ENCODE results near the gene CDK5RAP2.

GRCh38 chr9:120392711-120393110 is 187.3 kb downstream of the CDK5RAP2 start:
- TF ChIP-seq POLR2A (IDR thresholded peaks at IDR 0.05; ENCODE audit: extremely low read depth, insufficient read length) (no peak), MAX (IDR thresholded peaks at IDR 0.05; ENCODE audit: low read depth, low read length) (no peak)

Data from NB4 (cell line).